HG02943 (cell line): Measurements from ENCODE around the gene CATSPER1.
"Not testable (repeated sequence)": the region's sequence is repeated elsewhere in the genome, so short reads cannot be mapped to it uniquely, and the experiment has no call there.

Source experiments
- ATAC-seq: cut with Tn5 transposase; IDR thresholded peaks from one replicate; pipeline ENCODE4 v1.9.1; 2021; ENCODE audit warnings: mild to moderate bottlenecking, low read depth, moderate library complexity; ENCODE audit not compliant: unreplicated experiment

CATSPER1 gene

GRCh38 chr11:66022401-66023185, 3.7 kb downstream of the CATSPER1 start:
- ATAC-seq = no peak

- no peak for ATAC-seq
These were observed 5.5 kb downstream of the CATSPER1 start for GRCh38 chr11:66020618-66021357.

GRCh38 chr11:66020212-66020611, 6.1 kb downstream of the CATSPER1 start:
- no peak for ATAC-seq

- no peak for ATAC-seq
These were observed 9.0 kb downstream of the CATSPER1 start for GRCh38 chr11:66017321-66017720.

- no peak for ATAC-seq
These were observed 9.5 kb downstream of the CATSPER1 start for GRCh38 chr11:66016793-66017177.

- no peak for ATAC-seq
These were observed 10.1 kb downstream of the CATSPER1 start for GRCh38 chr11:66015936-66016792.

- no peak for ATAC-seq
These were observed 10.8 kb downstream of the CATSPER1 start for GRCh38 chr11:66015454-66015881.

GRCh38 chr11:66014804-66015453, 11.3 kb downstream of the CATSPER1 start:
- no peak for ATAC-seq

- ATAC-seq = no peak
These were observed 12.5 kb downstream of the CATSPER1 start for GRCh38 chr11:66013762-66014100.

GRCh38 chr11:66012946-66013761, 13.1 kb downstream of the CATSPER1 start:
- no peak for ATAC-seq

- ATAC-seq = no peak
These were observed 13.8 kb downstream of the CATSPER1 start for GRCh38 chr11:66012371-66012945.

- no peak for ATAC-seq
These were observed 14.4 kb downstream of the CATSPER1 start, which contains the start of gene CST6 for GRCh38 chr11:66011785-66012303. CST6 (plus strand) TSS chr11:66012008; CDS start chr11:66012045, 37 bp downstream.

- no peak for ATAC-seq
These were observed 15.0 kb downstream of the CATSPER1 start for GRCh38 chr11:66011239-66011784.

- ATAC-seq = not testable (repeated sequence)
These were observed 16.2 kb downstream of the CATSPER1 start for GRCh38 chr11:66010036-66010435.

- ATAC-seq = no peak
These were observed 17.7 kb downstream of the CATSPER1 start for GRCh38 chr11:66008468-66009101.

GRCh38 chr11:66008095-66008467, 18.2 kb downstream of the CATSPER1 start:
- no peak for ATAC-seq

GRCh38 chr11:66007201-66007634, 19.1 kb downstream of the CATSPER1 start:
- ATAC-seq = no peak

- ATAC-seq = no peak
These were observed 19.4 kb downstream of the CATSPER1 start for GRCh38 chr11:66006891-66007176.
